Ramos (cell line): ENCODE data around the gene TNFRSF11A.

Source experiments
- in situ Hi-C: fragments of 300-500 bp; cut with MboI; formaldehyde crosslinking; loops from one replicate; pipeline ENCODE4 v1.14.3; 2022; ENCODE audit warnings: low sequenced_read_pairs; ENCODE audit not compliant: unreplicated experiment

TNFRSF11A gene

DNA sequence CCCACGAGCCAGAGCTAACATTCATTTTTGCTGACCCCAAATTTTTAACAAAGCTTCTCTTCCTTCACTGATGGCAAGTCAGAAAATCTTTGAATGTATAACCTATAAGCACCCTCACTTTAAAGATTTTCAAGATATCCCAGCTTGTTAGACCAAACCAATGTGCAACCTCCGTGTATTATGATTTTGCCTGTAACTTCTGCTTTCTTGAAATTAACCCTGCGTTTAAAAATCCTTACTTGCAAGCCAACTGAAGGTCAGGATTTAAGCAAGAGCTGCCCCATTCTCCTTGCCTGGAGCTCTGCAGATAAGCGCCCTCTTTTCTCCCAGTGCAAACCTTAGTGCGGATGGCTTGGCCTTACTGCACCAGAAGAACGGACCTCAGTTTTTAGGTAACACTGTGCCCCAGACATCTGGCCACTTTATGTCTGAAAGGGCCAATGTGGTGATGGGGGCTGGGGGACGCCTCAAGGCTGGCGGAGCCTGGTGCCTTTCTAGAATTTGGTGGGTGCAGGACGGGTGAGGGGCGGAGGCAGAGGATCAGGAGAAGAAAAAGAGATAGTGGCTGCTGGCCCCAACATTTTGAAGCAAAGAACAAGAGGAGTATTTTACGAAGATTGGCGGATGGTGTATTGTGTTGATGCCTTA lies 805 bp upstream of the TNFRSF11A start:
- in situ Hi-C loops = no loop called here

DNA sequence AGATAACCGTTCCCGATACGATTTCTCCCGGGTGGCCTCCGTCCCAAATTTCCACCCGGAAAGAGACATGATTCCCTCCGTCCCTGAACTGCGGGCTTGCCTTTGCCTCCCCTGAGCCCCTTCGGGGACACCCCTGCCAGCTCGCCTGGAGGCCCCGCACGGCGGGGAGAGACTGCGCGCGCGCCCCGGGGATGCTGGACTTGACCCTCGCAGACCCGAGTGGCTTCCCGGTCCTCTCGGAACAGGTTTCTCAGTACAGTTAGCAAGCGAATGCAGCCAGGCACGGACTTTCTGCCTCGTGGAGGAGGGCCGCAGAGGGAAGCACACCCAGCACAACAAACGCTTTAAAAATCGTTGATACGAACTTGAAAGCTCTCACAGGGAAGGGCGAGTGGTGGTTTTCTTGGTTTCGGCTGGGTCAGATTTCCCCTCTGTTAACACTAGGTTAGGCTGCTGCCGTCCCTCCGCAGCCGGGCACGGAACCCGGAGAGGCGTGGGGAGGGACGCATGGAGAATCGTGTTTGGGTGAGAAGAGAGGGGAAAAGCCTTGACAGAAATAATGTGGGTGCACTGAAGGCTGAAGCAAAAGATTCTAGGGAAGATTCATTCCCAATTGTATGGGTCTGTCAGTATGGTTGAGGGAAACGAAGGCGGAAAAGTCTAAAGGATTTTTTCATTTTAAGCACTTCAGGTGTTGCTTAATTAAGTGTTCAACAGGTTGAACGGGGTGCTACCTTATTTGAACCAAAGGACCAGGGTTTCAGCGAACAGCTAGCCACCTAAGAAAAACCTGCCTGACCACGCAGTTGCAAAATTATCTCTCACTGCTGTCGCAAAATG lies 916 bp downstream of the TNFRSF11A start:
- in situ Hi-C loops = no loop called here

DNA sequence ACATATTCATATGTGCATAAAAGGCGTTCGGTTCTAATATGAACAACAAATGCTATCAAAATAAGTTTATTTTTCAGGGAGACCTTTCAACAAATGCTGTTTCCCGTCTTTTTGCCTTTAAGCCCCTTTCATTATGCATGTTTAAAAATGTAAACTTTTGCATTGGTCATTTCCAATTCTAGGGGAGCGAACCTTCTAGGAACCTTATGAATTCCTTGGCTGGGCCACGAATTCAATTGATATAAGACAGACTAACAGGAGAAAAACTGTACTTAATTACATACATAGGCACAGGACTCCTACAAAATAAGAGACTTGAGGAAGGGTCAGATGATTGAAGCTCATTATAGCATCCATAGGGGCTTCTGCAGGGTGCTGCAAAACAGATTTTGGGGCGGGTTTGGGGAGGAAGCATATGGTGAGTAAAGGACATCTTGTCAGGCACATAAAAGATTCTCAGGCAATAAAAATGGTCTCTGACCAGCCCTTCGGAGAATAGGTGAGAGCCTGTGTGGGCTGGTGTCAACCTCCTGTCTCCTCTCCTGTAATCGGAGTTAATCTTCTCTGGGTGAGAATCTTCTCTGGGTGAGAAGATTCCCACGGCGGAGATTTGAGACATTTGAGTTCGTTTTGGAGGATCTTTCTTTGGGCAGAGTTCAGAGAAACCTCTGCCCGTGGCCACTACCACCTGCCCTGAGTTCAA lies 1.7 kb downstream of the TNFRSF11A start:
- in situ Hi-C loops = no loop called here

DNA sequence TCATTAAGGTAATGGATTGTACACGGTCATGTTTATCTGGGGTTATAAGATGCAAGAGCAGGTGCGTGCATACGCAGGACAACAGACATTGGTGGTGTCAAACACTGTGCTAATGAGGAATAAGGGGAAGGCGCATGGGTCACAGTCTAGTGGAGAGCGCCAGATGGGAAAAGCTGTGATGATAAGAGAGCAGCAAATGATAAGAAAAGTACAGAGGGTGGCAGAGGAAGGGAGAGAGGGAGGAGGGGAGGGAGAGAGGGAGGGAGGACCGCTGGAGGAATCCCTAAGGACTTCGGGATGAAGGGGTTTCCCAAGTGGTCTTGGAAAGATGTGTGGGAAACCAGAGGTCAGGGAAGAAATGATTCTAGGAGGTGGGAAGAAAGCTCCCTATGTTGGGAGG lies 2.9 kb downstream of the TNFRSF11A start:
- in situ Hi-C loops = no loop called here

DNA sequence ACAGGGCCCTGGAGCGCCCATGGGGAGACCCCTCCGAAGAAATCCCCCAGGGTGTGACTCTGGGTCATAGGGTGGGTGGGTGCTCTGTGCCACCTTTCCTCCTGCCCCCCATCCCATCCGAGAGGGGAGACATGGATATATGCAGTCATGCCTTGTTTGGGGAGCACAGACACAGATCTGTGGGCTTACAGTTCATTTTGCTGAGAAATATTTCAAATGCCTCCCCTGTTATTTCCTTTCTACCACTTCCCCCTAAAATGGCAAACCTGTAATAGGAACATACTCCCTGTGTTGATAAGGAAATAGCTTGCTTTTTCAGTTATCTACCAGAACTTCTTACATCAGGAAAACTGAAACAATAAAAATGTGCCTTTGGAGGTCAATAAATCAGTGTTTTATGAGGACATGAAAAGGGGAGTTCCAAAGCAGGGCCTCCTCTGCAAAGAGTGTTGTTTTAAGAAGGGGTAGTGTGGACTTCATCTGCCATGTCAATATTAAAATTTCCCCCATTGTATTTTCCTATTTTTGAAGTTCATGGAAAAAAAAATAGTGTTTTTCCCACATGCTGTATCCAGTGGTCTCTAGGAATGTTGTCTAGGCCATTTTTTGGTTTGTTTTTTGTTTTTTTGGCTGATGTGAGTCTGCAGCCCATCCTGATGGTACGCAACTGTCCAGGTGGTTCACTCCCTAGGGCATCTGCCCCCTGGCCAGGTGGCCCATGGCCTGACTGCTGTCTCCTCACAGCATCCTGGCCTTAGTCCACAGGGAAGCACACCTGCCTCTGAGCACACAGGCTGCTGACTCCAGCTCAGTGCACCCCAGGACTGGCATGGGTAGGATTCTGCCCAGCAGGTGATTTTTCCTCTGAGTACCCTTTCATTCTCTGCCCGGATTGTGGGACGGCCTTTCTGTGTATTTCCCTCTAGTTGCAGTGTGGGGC lies 3.7 kb downstream of the TNFRSF11A start:
- in situ Hi-C loops = no loop called here

DNA sequence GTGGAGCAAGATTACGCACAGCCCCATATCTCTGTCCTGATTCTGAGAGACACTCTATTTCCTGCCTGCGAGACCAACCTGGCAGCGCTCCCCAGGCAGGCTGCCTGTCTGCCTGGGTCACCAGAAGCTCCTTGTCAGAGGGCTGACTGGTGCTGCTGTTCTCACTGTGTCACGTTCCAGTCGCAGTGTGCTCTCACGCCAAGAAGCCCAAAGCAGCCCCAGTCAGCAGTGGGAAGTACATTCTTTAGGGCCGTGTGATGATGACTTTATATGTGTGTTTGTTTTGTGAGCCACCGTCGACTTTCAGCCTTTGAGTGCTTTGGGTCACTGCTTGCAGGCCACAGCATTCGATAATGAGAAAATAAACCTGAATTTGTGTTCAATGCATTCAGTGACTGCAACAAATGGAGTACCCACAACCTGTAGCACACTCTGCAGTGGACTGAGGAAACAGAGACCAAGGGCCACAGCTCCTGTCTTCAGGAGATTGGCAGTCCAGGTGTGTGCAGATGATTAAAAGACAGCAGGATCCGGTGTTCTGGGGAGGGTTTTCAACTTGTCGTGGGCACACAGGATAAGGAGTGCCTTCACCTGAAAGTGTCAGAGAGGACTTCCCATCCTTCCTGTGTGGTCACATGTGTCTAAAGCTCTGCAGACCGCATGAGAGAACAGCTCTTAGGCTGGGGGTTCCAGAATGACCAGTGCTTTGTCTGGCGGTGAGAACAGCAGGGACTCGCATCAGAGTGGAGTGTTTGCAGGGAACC lies 4.8 kb downstream of the TNFRSF11A start:
- in situ Hi-C loops = no loop called here

DNA sequence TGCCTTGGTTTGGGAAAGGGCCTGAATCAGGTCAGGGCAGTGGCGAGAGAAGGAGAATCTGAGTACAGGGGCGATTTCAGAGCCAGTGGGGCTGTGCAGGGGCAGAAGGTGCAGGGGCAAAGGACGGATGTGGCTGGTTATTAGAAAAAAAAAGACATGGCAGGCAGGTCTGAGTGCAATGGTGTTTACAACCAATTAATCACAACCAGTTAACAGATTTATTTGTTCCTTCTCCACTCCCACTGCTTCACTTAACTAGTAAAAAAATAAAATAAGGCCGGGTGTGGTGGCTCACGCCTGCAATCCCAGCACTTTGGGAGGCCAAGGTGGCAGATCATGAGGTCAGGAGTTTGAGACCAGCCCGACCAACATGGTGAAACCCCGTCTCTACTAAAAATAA lies 5.5 kb downstream of the TNFRSF11A start:
- in situ Hi-C loops = no loop called here

DNA sequence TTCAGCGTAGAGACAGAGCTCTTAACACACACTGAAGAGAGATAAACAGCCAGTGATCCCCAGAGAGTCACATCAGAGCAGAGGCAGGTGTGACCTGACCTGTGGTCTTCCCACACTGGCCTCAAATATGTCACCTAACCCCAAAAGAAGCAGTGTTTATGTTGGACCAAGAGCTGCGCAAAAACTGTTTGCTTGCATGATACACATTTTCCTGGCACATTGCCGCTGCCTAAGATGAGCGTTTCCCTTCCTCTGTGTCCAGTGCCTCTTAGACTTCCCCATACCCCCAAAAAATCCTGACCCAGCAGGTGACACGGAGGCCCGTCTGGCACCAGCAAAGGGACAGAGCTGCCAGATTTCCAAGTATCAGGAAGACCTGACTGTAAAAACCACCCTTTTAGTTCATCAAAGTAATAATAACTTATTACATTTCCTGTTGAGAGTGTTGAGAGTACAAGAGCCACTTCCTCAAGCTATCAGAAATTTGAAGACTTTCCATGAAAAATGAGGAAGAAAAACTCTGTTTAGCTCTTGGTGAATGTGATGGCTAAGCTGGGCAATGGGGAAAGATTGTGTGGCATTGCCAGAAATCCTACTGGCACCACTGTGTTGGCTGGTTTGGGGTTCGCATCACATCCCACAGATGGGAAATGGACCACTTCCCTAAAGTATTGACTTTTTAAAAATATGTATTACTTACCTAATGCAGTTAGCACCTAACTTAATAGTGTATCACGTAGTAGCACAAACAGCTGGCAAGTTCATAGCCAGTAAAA lies 6.7 kb downstream of the TNFRSF11A start:
- in situ Hi-C loops = no loop called here

DNA sequence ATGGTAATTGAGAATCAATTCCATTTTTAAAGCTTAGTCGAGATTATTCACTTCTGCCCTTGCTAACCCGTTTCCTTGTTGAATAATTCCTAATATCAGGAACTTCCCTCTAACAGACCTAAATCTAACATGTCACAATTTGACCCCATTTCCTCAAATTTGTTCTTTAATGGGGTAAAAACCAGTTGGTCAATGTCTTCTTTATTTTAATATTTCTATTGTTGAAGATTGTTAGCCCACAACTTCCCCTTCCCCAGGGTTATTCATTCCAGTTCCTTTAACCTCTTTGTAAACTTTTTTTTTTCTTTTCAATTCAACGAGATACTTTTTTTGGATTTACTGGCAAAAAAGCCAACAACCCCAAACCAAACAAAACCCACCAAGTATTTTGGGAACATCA lies 7.3 kb downstream of the TNFRSF11A start:
- in situ Hi-C loops = no loop called here

DNA sequence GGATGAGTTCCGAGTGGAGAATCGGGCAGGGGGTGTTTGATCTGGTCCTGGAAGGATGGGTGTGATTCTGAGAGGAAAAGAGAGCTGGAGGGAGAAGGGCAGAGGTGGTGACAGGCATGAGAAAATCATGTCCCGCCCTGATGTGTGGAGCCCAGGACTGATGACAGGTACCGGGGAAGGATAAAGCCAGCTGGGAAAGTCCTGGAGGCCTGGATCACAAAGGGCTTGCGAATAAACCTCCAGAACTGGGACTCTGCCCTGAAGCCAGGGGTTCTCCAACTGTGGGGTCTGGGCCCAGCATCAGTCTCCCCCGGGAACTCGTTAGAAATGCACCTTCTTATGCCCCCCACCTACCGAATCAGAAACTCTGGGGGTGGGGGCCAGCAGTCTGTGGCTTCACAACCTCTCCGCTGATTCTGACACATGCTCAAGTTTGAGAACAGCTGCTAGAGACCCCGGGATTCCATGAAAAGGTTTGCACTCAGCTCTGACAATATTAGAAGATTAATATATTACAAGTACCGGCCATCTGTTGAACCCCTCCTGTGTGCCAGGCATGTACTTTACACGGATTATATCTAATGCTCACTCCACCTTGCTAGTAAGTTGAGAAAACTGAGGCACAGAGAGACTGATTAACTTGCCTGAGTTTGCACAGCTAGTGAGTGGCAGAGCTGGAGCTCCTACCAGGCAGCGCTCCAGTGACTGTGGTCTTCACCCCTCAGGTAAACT lies 8.0 kb downstream of the TNFRSF11A start:
- in situ Hi-C loops = no loop called here

DNA sequence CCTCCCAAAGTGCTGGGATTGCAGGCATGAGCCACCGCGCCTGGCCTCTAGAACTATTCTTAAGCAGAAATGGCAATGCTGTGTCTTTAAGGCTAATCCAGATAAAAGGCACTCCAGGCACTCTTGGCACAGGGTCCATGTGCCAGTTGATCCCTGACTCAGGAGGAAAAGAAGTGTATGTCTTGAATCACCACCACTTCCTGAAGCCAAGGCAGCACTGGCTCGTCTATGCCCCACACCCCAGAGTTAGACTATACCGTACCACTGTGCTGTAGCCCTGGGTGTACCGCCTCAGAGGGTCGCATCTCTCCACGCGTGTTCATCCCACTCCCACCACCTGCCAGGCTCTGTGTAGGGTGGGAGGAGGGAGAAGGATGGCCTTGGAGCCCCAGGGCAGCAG lies 9.0 kb downstream of the TNFRSF11A start:
- in situ Hi-C loops = no loop called here

DNA sequence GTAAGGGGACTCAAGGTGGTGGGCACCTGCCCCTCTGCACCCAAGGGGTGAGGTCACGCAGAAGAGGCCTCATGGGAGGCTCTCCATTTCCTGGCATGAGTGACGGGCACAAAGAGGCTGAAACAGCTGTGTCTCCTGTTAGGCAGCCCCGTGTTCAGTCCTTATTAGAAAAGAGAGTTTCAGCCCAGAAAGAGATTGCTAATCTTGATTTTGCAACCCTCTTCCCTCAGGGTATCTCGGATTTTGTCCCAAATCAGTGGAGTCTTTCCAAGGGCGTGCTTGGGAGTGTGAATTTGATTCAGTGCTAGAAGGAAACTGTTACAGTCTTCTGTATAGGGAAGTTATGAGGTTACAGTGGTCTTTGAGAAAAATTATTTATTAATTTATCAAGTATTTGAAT lies 10.4 kb downstream of the TNFRSF11A start:
- in situ Hi-C loops = no loop called here

DNA sequence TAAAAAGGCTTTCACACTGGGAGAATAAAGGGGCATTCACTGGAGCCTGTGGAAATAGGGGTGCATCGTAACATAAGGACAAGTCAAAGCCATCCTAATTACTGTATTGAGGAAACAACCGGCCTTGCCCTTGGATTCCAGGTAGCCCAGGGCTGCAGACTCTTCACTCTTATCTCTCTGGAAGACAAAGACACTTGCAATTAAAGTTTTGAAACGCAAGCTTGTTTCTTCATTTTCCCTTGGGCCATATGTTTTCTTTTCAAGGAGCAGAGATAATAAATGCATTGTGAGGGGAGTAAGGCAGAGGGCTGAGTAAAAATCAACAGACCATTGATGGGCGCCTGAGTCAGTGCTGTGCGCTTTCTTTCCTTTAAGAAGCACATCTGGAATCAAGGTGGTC lies 11.5 kb downstream of the TNFRSF11A start:
- in situ Hi-C loops = no loop called here

DNA sequence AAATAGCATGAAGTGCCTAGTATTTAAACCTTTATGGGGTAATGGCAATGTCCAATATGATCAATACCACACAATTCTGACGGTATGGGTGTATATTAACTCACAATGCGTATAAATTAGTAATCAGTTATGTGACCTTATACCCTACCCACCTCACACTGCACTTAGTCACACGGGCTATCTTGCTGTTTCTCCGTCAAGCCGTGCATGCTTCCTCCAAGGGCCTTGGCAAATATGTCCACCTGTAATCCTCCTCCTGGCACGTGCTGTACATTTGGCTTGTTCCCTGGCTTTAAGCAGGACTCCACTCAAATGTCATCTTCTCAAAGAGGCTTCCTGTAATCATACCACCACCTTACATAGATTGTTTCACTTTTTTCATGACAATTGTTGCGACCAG lies 12.2 kb downstream of the TNFRSF11A start:
- in situ Hi-C loops = no loop called here

DNA sequence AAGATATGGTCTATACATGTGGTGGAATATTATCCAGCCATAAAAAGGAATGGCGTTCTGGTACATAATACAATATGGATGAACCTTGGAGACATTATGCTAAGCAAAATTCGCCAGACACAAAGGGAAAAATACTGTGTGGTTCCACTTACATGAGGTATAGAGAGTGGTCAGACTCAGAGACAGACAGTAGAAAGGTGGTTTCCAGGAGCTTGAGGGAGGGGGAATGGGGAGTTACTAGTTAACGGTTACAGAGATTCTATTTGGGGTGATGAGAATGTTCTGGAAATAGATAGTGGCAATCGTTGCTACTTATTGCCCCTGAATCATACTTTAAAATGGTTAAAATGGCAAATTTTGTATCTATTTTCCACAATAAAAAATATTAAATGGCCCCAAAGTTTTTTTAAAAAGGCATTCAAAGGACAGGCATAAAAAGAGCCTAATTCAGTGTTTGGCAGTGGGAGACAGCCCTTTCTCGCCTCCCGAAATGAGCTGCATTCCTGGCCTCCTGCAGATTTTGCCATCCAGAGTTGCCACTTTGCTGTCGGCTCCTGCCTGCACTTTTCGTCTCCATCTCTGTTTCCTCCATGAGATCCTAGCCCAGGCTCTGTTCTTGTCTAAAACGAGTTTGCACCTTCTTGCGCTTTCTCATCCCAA lies 13.5 kb downstream of the TNFRSF11A start:
- in situ Hi-C loops = no loop called here

DNA sequence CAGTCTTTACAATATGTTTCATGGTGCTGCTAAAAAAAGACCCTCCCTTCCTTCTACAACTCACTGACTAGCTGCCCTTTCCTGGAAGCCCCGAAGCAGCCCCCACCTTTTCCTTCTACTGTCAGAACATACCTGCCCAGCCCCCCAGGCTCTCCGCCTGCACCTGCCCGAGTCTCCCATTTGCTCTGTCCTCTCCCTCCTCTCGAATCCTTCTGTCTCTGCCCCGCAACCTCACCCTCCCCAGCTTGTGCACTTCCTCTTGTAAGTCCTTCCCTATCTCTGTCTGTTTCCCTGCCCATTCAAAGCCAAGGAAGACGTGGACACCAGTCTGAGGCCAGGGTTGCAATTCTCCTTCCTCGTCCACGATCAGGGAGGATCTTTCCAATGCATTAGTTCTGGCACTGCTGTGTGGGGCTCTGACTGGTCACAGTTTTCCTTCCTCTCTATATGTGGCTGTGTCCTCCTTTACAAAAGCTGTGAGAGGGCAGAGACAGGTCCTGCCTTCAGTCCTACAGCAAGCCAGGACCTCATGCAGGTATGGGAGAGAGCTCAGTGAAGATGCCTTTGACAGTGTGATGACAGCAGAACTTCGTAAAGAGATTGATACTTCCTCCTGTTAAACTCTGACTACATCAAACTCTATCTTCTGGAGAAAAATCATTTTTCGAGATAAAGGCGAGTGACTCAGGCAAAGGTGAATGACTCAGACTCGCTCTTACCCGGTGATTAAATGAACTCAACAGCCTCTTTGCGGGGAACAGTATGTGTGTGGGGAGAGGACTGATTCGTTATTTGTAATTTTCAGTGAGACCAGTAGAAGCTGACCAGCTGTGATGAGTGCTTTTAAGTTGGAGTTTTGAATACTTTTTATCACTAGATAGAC lies 14.2 kb downstream of the TNFRSF11A start:
- in situ Hi-C loops = no loop called here

DNA sequence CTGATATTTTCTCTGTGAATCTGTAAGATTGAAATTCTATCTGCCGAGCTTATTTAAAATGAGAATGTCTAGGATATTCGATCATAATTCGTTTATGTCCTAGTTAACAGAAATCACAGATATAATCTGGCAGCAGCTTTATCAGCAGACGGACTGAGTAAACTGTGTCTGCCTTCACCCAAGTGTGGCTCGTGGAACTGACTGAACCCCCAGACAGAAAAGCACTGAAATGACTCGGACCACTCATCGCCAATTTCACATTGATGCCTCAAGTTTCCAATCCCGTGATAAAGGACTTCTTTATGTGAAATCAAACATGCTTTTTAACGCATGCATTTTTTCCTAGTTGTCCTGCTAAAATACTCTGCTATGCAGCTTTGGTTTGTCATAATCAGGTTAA lies 15.9 kb downstream of the TNFRSF11A start:
- in situ Hi-C loops = no loop called here
